ACC112 (cell line): ENCODE data around the gene PPFIBP1.

Experiments used
- H2AFZ ChIP-seq: fragments of 200-600 bp; sonication (generic); one replicate; pipeline ENCODE4 v1.6.0; 2017; ENCODE audit warnings: antibody characterized with exemption, low read length; ENCODE audit not compliant: unreplicated experiment
- H3K27ac ChIP-seq: fragments of 200-600 bp; sonication (generic); 2 replicates; pipeline ENCODE4 v1.5.1; 2014; ENCODE audit warnings: low read depth, mild to moderate bottlenecking, antibody characterized with exemption, low read length, moderate library complexity
- H3K27me3 ChIP-seq: fragments of 200-600 bp; sonication (generic); 2 replicates; pipeline ENCODE4 v1.6.1; 2014; ENCODE audit warnings: mild to moderate bottlenecking, antibody characterized with exemption, low read length, moderate library complexity, mixed read lengths; ENCODE audit not compliant: insufficient read depth
- H3K36me3 ChIP-seq: fragments of 200-600 bp; sonication (generic); 2 replicates; pipeline ENCODE4 v1.6.1; 2016; ENCODE audit warnings: mild to moderate bottlenecking, antibody characterized with exemption, low read length, moderate library complexity, mixed read lengths; ENCODE audit not compliant: insufficient read depth
- H3K4me1 ChIP-seq: fragments of 200-600 bp; sonication (generic); one replicate; pipeline ENCODE4 v1.6.1; 2016; ENCODE audit warnings: low read length, mixed read lengths; ENCODE audit not compliant: insufficient read depth, unreplicated experiment, control insufficient read depth
- H3K4me3 ChIP-seq: fragments of 200-600 bp; sonication (generic); 2 replicates; pipeline ENCODE4 v1.5.1; 2014; ENCODE audit warnings: mild to moderate bottlenecking, low read depth, low read length
- H3K79me2 ChIP-seq: fragments of 200-600 bp; sonication (generic); one replicate; pipeline ENCODE4 v1.6.0; 2016; ENCODE audit warnings: low read length; ENCODE audit not compliant: control insufficient read depth, unreplicated experiment, insufficient read depth

PPFIBP1 gene

GRCh38 chr12:27523642-27524493 lies at the start of gene PPFIBP1:
Gene PPFIBP1 (plus strand): TSS chr12:27524206. CDS start chr12:27633397, 109,191 bp downstream.
- Histone ChIP-seq H3K27ac (peak within 1 kb of the TSS; percentile 74), H3K4me1 (peaks cover 37% of the 10 kb centered on the region), H3K27me3 (no peaks in the 10 kb centered on the region), H3K36me3 (no peaks in the 10 kb centered on the region), H3K79me2 (peaks cover 43% of the 10 kb centered on the region), H2AFZ (peak within 1 kb of the TSS; percentile 64), H3K4me3 (peak within 1 kb of the TSS; percentile 84)

DNA sequence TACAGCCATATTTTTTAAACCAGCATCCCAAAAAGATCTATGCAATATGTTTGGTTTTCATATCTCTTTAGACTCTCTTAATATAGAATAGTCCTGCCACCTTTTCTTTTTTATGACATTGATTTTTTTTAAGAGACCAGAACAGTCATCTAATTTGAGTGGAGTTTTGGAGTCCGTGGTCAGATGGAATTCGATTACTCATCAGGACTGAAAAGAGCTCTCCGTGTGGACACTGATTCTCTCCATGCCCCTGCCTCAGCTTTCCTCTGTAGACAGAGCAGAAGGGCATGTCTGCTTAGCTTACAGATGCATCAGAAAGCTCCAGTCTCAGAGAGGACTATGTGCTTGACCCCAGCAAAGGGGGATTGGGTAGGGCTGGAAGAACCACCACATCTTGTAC lies 49.7 kb upstream of the PPFIBP1 start:
- H3K36me3 ChIP-seq = 0 out of 2 replicates have a peak, but pooled peaks cover 5% of the 10 kb centered on the region
- no peaks in the 10 kb centered on the region for H3K27me3 ChIP-seq
- H3K79me2 ChIP-seq = no peaks in the 10 kb centered on the region
- H3K4me1 ChIP-seq = peaks cover 9% of the 10 kb centered on the region
- no peak overlapping the region for H3K4me3 ChIP-seq
- no peak overlapping the region for H3K27ac ChIP-seq
- H2AFZ ChIP-seq = no peak overlapping the region

DNA sequence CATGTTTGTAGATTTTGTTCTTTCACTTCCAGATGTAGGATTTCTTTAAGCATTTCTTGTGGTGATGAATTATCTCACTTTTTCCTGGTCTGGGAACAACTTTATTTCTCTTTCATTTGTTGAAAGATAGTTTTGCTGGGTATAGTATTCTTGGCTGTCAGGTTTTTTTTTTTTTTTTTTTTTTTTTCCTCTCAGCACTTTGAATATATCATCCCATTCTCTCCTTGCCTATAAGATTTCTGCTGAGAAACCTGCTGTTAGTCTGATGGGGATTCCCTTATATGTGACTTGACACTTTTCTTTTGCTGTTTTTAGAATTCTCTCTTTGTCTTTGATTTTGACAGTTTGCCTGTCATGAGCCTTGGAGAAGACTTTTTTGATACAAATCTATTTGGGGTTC lies 47.0 kb upstream of the PPFIBP1 start:
- Histone ChIP-seq H3K36me3 (0 out of 2 replicates have a peak, but pooled peaks cover 5% of the 10 kb centered on the region), H3K27ac (no peak overlapping the region), H3K4me3 (no peak overlapping the region), H3K4me1 (peaks cover 9% of the 10 kb centered on the region), H2AFZ (no peak overlapping the region), H3K27me3 (no peaks in the 10 kb centered on the region), H3K79me2 (no peaks in the 10 kb centered on the region)

GRCh38 chr12:27478949-27479348 lies 45.1 kb upstream of the PPFIBP1 start:
- no peak overlapping the region for H2AFZ ChIP-seq
- H3K36me3 ChIP-seq = 0 out of 2 replicates have a peak, but pooled peaks cover 5% of the 10 kb centered on the region
- no peak overlapping the region for H3K27ac ChIP-seq
- no peaks in the 10 kb centered on the region for H3K79me2 ChIP-seq
- H3K4me1 ChIP-seq = peaks cover 8% of the 10 kb centered on the region
- H3K4me3 ChIP-seq = no peak overlapping the region
- H3K27me3 ChIP-seq = no peaks in the 10 kb centered on the region

DNA sequence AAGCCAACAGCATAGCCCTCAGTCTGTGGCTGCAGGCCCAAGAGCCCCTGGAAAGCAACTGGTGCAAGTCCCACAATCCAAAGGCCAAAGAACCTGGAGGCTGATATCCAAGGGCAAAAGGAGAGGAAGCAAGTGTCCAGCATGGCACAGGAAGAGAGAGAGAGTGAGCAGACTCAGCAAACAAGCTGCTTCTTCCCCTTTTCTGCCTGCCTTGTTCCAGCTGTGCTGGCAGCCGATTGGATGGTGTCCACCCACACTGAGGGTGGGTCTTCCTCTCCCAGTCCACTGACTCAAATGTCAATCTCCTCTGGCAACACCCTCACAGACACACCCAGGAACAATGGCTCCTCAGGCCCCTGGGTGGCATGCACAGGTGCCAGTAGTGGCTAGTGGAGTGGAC lies 44.0 kb upstream of the PPFIBP1 start:
- no peak overlapping the region for H2AFZ ChIP-seq
- no peaks in the 10 kb centered on the region for H3K4me1 ChIP-seq
- no peaks in the 10 kb centered on the region for H3K79me2 ChIP-seq
- 0 out of 2 replicates have a peak, but pooled peaks cover 5% of the 10 kb centered on the region for H3K36me3 ChIP-seq
- no peak overlapping the region for H3K27ac ChIP-seq
- H3K4me3 ChIP-seq = no peak overlapping the region
- no peaks in the 10 kb centered on the region for H3K27me3 ChIP-seq

GRCh38 chr12:27486961-27487360 lies 37.0 kb upstream of the PPFIBP1 start:
- H3K79me2 ChIP-seq = no peaks in the 10 kb centered on the region
- no peaks in the 10 kb centered on the region for H3K4me1 ChIP-seq
- H3K27me3 ChIP-seq = no peaks in the 10 kb centered on the region
- H3K27ac ChIP-seq = no peak overlapping the region
- H3K36me3 ChIP-seq = no peaks in the 10 kb centered on the region
- no peak overlapping the region for H2AFZ ChIP-seq
- H3K4me3 ChIP-seq = no peak overlapping the region

DNA sequence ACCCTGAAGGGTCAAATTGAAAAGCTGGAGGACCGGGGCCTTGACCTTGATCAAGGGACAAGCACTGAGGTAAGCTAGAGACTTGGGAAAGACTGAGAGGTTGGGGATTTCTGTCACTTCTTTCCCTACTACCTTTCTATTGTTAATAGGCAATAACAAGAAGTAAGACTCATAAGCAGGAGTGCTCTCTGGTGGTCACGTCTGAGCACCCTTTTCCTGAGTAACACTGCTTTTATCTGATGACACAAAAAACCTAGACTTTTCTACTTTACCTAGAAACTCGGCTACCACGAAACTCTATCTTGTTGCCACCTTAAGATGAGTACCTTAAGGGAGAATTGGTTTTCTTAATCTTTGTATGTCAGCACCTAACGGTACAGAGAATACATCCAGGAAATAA lies 35.5 kb upstream of the PPFIBP1 start:
- Histone ChIP-seq H3K36me3 (no peaks in the 10 kb centered on the region), H3K79me2 (no peaks in the 10 kb centered on the region), H3K4me1 (peaks cover 3% of the 10 kb centered on the region), H3K4me3 (no peak overlapping the region), H3K27ac (no peak overlapping the region), H2AFZ (no peak overlapping the region), H3K27me3 (no peaks in the 10 kb centered on the region)

- Histone ChIP-seq H3K27me3 (no peaks in the 10 kb centered on the region), H2AFZ (no peak overlapping the region), H3K27ac (no peak overlapping the region), H3K4me3 (no peak overlapping the region), H3K79me2 (no peaks in the 10 kb centered on the region), H3K36me3 (no peaks in the 10 kb centered on the region), H3K4me1 (peaks cover 4% of the 10 kb centered on the region)
These were observed 32.8 kb upstream of the PPFIBP1 start for GRCh38 chr12:27491226-27491625.

- Histone ChIP-seq H3K4me3 (no peak overlapping the region), H3K4me1 (peaks cover 4% of the 10 kb centered on the region), H3K27me3 (no peaks in the 10 kb centered on the region), H3K27ac (no peak overlapping the region), H2AFZ (no peak overlapping the region), H3K36me3 (no peaks in the 10 kb centered on the region), H3K79me2 (no peaks in the 10 kb centered on the region)
These were observed 30.6 kb upstream of the PPFIBP1 start for GRCh38 chr12:27493260-27493940.

DNA sequence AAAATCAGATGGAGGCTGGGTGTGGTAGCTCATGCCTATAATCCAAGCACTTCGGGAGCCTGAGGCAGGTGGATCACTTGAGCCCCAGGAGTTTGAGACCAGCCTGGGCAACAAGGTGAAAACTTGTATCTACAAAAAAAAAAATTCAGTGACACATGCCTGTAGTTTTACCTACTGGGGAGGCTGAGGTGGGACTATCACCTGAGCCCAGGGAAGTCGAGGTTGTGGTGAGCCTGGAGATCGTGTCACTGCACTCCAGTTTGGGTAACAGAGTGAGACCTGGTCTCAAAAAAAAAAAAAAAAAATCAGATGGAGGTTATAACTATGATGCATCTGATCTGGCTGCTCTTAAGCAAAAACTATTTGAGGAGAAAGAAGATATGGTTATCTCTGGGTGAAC lies 26.6 kb upstream of the PPFIBP1 start:
- no peak overlapping the region for H2AFZ ChIP-seq
- H3K79me2 ChIP-seq = no peaks in the 10 kb centered on the region

GRCh38 chr12:27498149-27498548 lies 25.9 kb upstream of the PPFIBP1 start:
- no peak overlapping the region for H2AFZ ChIP-seq
- H3K27me3 ChIP-seq = no peaks in the 10 kb centered on the region

More for the DNA sequence above, 26.6 kb upstream of the PPFIBP1 start:
- Histone ChIP-seq H3K27ac (no peak overlapping the region), H3K4me1 (peaks cover 4% of the 10 kb centered on the region), H3K4me3 (no peak overlapping the region), H3K36me3 (no peaks in the 10 kb centered on the region), H3K27me3 (no peaks in the 10 kb centered on the region)

More at GRCh38 chr12:27498149-27498548, 25.9 kb upstream of the PPFIBP1 start:
- Histone ChIP-seq H3K79me2 (no peaks in the 10 kb centered on the region), H3K27ac (no peak overlapping the region), H3K4me1 (peaks cover 4% of the 10 kb centered on the region), H3K4me3 (no peak overlapping the region), H3K36me3 (no peaks in the 10 kb centered on the region)
